Endothelial cell of umbilical vein (primary cell): Measurements from ENCODE around the gene RNF224. TPM values are rescaled to one million over a fixed set of nuclear protein-coding genes. Genes with fewer than 3 reads are reported as not detected.

ENCODE experiments used
- BruUV-seq: library from RNA; stranded (reverse); fragments of 400-500 nt; replicated peaks from 2 replicates; lab custom pipeline; 2021; lab: Mats Ljungman, UMichigan
- CTCF ChIA-PET: fragments of 300-600, 350-600 bp; sonication (Branson Sonifier 250); formaldehyde crosslinking; loops from one replicate; lab custom pipeline; 2021; ENCODE audit warnings: antibody characterized with exemption, inconsistent platforms; lab: Charles Lee
- POLR2A ChIA-PET: fragments of 300-600, 350-600 bp; sonication (Branson Sonifier 250); formaldehyde crosslinking; loops from one replicate; lab custom pipeline; 2021; ENCODE audit warnings: antibody characterized with exemption, inconsistent platforms; lab: Charles Lee
- DNase-seq: peaks from one replicate; pipeline ENCODE4 v3.0.0-alpha.2; 2011; ENCODE audit warnings: low read depth, low spot score
- FAIRE-seq: peaks from 2 replicates; lab custom pipeline; 2011; peaks lifted over from hg19 to GRCh38; lab: Jason Lieb, UNC
- H2AFZ ChIP-seq: 2 replicates; pipeline ENCODE4 v1.6.0; 2012; ENCODE audit warnings: low read depth, low read length, control low read depth, inconsistent platforms
- H3K27ac ChIP-seq: 2 replicates; pipeline ENCODE4 v1.5.1; 2011; ENCODE audit warnings: low read depth, mild to moderate bottlenecking, control low read depth, low read length, moderate library complexity; ENCODE audit not compliant: insufficient read depth
- H3K27me3 ChIP-seq, 2 experiments: 2 replicates each; pipeline versions ENCODE4 v1.6.0 to v1.6.1; 2011; ENCODE audit warnings: low read length in 2 of 2, mixed read lengths in 1 of 2; ENCODE audit not compliant: control insufficient read depth in 2 of 2, insufficient read depth in 2 of 2
- H3K36me3 ChIP-seq, 2 experiments: 2 replicates in 1 of 2; 3 replicates in 1 of 2; pipeline ENCODE4 v1.5.1; 2011; ENCODE audit warnings: low read length in 2 of 2, mild to moderate bottlenecking in 1 of 2, moderate library complexity in 1 of 2; ENCODE audit not compliant: control insufficient read depth in 2 of 2, insufficient read depth in 2 of 2; ENCODE audit errors: extremely low read depth in 1 of 2
- H3K4me1 ChIP-seq: 3 replicates; pipeline ENCODE4 v1.5.1; 2011; ENCODE audit warnings: mild to moderate bottlenecking, low read length; ENCODE audit not compliant: control insufficient read depth, insufficient read depth; ENCODE audit errors: extremely low read depth
- H3K4me2 ChIP-seq: 2 replicates; pipeline ENCODE4 v1.6.1; 2011; ENCODE audit warnings: low read length, control low read depth, mixed read lengths; ENCODE audit not compliant: insufficient read depth
- H3K4me3 ChIP-seq, 3 experiments: fragments of 200-600 bp in 1 of 3; sonication (generic), shearing (Covaris generic) in 1 of 3; replicated peaks in 1 of 3; 2 replicates each; pipeline ENCODE4 v1.5.1; 2011 to 2016; ENCODE audit warnings: control low read depth in 3 of 3, low read length in 3 of 3, mild to moderate bottlenecking in 2 of 3, inconsistent platforms in 1 of 3, low read depth in 1 of 3, moderate library complexity in 1 of 3; ENCODE audit not compliant: insufficient read depth in 1 of 3
- H3K79me2 ChIP-seq: 2 replicates; pipeline ENCODE4 v1.6.0; 2012; ENCODE audit warnings: low read length, inconsistent platforms; ENCODE audit not compliant: control insufficient read depth, insufficient read depth
- H3K9ac ChIP-seq: replicated peaks from 2 replicates; pipeline ENCODE3; 2011; ENCODE audit warnings: low read length, control low read depth; ENCODE audit not compliant: insufficient read depth; ENCODE audit errors: extremely low read depth
- H3K9me1 ChIP-seq: replicated peaks from 3 replicates; pipeline ENCODE4 v1.6.0; 2011; ENCODE audit warnings: mild to moderate bottlenecking, low read length; ENCODE audit not compliant: control insufficient read depth, insufficient read depth; ENCODE audit errors: extremely low read depth
- H3K9me3 ChIP-seq: replicated peaks from 2 replicates; pipeline ENCODE4 v1.5.1; 2012; ENCODE audit warnings: low read length, inconsistent platforms; ENCODE audit not compliant: control insufficient read depth, insufficient read depth
- H4K20me1 ChIP-seq: replicated peaks from 2 replicates; pipeline ENCODE3; 2011; ENCODE audit warnings: mild to moderate bottlenecking, low read length; ENCODE audit not compliant: control insufficient read depth, insufficient read depth; ENCODE audit errors: extremely low read depth
- CTCF ChIP-seq, 2 donors: IDR thresholded peaks; 1 replicate in 1 of 2; 2 replicates in 1 of 2; pipeline ENCODE4 v1.5.1; 2011; ENCODE audit warnings: low read length in 2 of 2, mild to moderate bottlenecking in 2 of 2, moderate library complexity in 2 of 2, control low read depth in 1 of 2, inconsistent platforms in 1 of 2, low read depth in 1 of 2; ENCODE audit not compliant: insufficient read depth in 1 of 2; ENCODE audit errors: extremely low read depth in 1 of 2
- FOS ChIP-seq: IDR thresholded peaks from 2 replicates; pipeline ENCODE4 v1.6.1; 2011; ENCODE audit warnings: mild to moderate bottlenecking, low read length, moderate library complexity, borderline replicate concordance; ENCODE audit not compliant: insufficient read depth
- JUN ChIP-seq: IDR thresholded peaks from 2 replicates; pipeline ENCODE4 v1.6.1; 2011; ENCODE audit warnings: borderline replicate concordance, low read depth; ENCODE audit not compliant: insufficient read length, insufficient read depth
- MYC ChIP-seq: IDR thresholded peaks from one replicate; pipeline ENCODE4 v1.6.1; 2011; ENCODE audit warnings: mild to moderate bottlenecking, low read depth, low read length
- POLR2A ChIP-seq: IDR thresholded peaks from 2 replicates; pipeline ENCODE4 v1.6.1; 2012; ENCODE audit warnings: low read depth, mild to moderate bottlenecking, control low read depth, low read length
- POLR2AphosphoS5 ChIP-seq: IDR thresholded peaks from 2 replicates; pipeline ENCODE4 v1.6.1; 2012; ENCODE audit warnings: low read depth, mild to moderate bottlenecking, control low read depth, low read length, moderate library complexity; ENCODE audit not compliant: insufficient read depth
- dilution Hi-C: fragments of 300-500 bp; cut with MboI; formaldehyde crosslinking; loops from one replicate; pipeline ENCODE4 v1.15.0; 2019; ENCODE audit warnings: low sequenced_read_pairs; ENCODE audit not compliant: extremely low pct_ligation_motif_present
- intact Hi-C: fragments of 100-400 bp; cut with micrococcal nuclease; formaldehyde crosslinking; loops from one replicate; pipeline ENCODE4 v1.10.0; 2022
- polyA plus RNA-seq, 4 experiments: library from polyadenylated mRNA; depleted of rRNA in 3 of 4; stranded (reverse) in 3 of 4; unstranded in 1 of 4; fragments of >200 nt; gene quantifications; 2 replicates each; pipeline versions ENCODE4 v1.2.1 to v1.2.3, GENCODE V29; 2011 to 2012; ENCODE audit warnings: missing spikeins in 1 of 4
- total RNA-seq: library from RNA; stranded (reverse); gene quantifications from 2 replicates; pipeline ENCODE4 v1.2.3, GENCODE V29; 2021

Gene RNF224
- total and polyA plus RNA-seq, 2 donors (not counting 3 experiments of a cell fraction or from before 2014, with no cell fraction given) = not detected

GRCh38 chr9:137201205-137201868 lies 26.0 kb upstream of the RNF224 start:
- DNase-seq = no peak
- BruUV-seq = no TSS peak
- ChIA-PET POLR2A (interaction anchor here (0.8 to 1.2 kb wide), 5 partner anchors 12 to 72 kb away, joined by 3 to 10 read pairs (median 5); partner anchors contain the start of genes ANAPC2, SSNA1 and TUBB4B), CTCF (interaction anchor here (0.8 to 1.5 kb wide), 7 partner anchors 12 to 155 kb away, joined by 3 to 7 read pairs (median 3); partner anchors contain the start of genes CYSRT1, NPDC1, RNF208 and RNF224)
- Histone ChIP-seq H2AFZ (peak overlapping the region; percentile 1), H3K9me1 (no peaks in the 10 kb centered on the region), H3K27ac (no peak overlapping the region), H3K4me3 (peak overlapping the region in 2 of 3 experiments; percentile 7 to 80), H3K9ac (no peak overlapping the region), H3K36me3 (no peaks in the 10 kb centered on the region), H3K79me2 (peaks cover 25% of the 10 kb centered on the region), H3K4me1 (peaks cover 25% of the 10 kb centered on the region), H3K9me3 (no peaks in the 10 kb centered on the region), H3K27me3 (no peaks in the 10 kb centered on the region), H3K4me2 (peak overlapping the region; percentile 19), H4K20me1 (no peaks in the 10 kb centered on the region)
- FAIRE-seq = no peak
- TF ChIP-seq POLR2A (no peak), FOS (no peak), CTCF (IDR thresholded peaks at IDR 0.05; ENCODE audit: extremely low read depth in 1 of 2, insufficient read depth in 1 of 2, low read depth in 1 of 2, low read length in 2 of 2) (no peak), POLR2AphosphoS5 (no peak), MYC (no peak), JUN (no peak)
- intact Hi-C loops (loop anchor here (2.0 kb wide), 2 partner anchors 39 to 67 kb away; partner anchors contain the start of gene TUBB4B), dilution Hi-C loops (no loop called here)
